ENCODE results near the gene C1orf52. TPM values are rescaled to one million over a fixed set of nuclear protein-coding genes. Genes with fewer than 3 reads are reported as not detected.

Gene C1orf52
- total RNA-seq, 4 donors from 2014 or later, result 12.7 to 20.7 (median 17.9) TPM

GRCh38 chr1:85201340-85202091 lies 57.9 kb downstream of the C1orf52 start:
- no peak for TF ChIP-seq CTCF (IDR thresholded peaks at IDR 0.05; ENCODE audit: low read depth)

GRCh38 chr1:85200463-85201339 lies 58.8 kb downstream of the C1orf52 start, which contains the start of gene SYDE2:
TSS of gene SYDE2 (minus strand) at chr1:85201016. CDS start at chr1:85200996, 20 bp downstream.
- TF ChIP-seq CTCF (IDR thresholded peaks at IDR 0.05; ENCODE audit: low read depth), result no peak

Small RNAs within 50 kb of the gene (small RNA-seq; reads per million reads assigned to genes)
- 0.49 reads per million for gene RF00019

Other genes starting within 250 kb of the C1orf52 start
- gene MCOLN3, start 211.2 kb downstream of the C1orf52 start, total RNA-seq, result 10 to 100 TPM in 1 of 4 donors, 1 to 10 TPM in 3; 7.0 to 13.4 (median 7.7) TPM
- 10 to 100 TPM in 2 of 4 donors, 1 to 10 TPM in 2; 7.6 to 15.6 (median 10.9) TPM for gene SYDE2, start 58.6 kb downstream of the C1orf52 start, total RNA-seq
- 10 to 100 TPM; 14.9 to 24.0 (median 19.5) TPM for gene BCL10, start 17.0 kb upstream of the C1orf52 start, total RNA-seq
- 10 to 100 TPM; 13.9 to 27.6 (median 14.3) TPM for gene DDAH1, start 205.5 kb upstream of the C1orf52 start, total RNA-seq

All from subcutaneous adipose tissue (tissue), 4 donors.